GM21576 (cell line): Measurements from ENCODE around the gene AKAP1.

Experiments used
- ATAC-seq: cut with Tn5 transposase; IDR thresholded peaks from one replicate; pipeline ENCODE4 v1.9.1; 2021; ENCODE audit warnings: mild to moderate bottlenecking, moderate library complexity; ENCODE audit not compliant: unreplicated experiment

AKAP1 gene

GRCh38 chr17:57158795-57159194, 73.7 kb downstream of the AKAP1 start:
- no peak for ATAC-seq

GRCh38 chr17:57160624-57161023, 75.6 kb downstream of the AKAP1 start:
- no peak for ATAC-seq

- ATAC-seq: no peak
These were observed 79.8 kb downstream of the AKAP1 start for GRCh38 chr17:57164814-57165213.

- no peak for ATAC-seq
These were observed 80.7 kb downstream of the AKAP1 start for GRCh38 chr17:57165754-57166153.

- ATAC-seq: no peak
These were observed 81.8 kb downstream of the AKAP1 start for GRCh38 chr17:57166803-57167202.

- ATAC-seq: no peak
These were observed 83.6 kb downstream of the AKAP1 start for GRCh38 chr17:57168695-57169094.

GRCh38 chr17:57170866-57171265, 85.8 kb downstream of the AKAP1 start:
- ATAC-seq: no peak
